Adipose tissue (tissue), 3 donors: ENCODE data around the gene ATP11A. TPM values are rescaled to one million over a fixed set of nuclear protein-coding genes. Genes with fewer than 3 reads are reported as not detected.

ENCODE experiments used
- H3K27ac ChIP-seq: one replicate; pipeline ENCODE4 v1.5.1; 2013; ENCODE audit warnings: low read depth, low read length
- WGBS, 3 donors: extraction: QIAGEN DNeasy Blood & Tissue Kit; methylation state at CpG; one replicate each; pipeline ENCODE4 v1.1.7; 2013; 5-methylcytosine and 5-hydroxymethylcytosine counted together
- polyA plus RNA-seq, 3 donors: library from polyadenylated mRNA; stranded (reverse); fragments of 200-250 nt; gene quantifications; one replicate each; pipeline ENCODE4 v1.2.3, GENCODE V29; 2013
- donor health status: healthy with polysubstance abuse.
- donor health status: Bipolar disorder and iron deficiency.
- donor health status: healthy.

Gene ATP11A
- polyA plus RNA-seq, 3 donors, result 8.1 to 12.0 (median 9.9) TPM

DNA sequence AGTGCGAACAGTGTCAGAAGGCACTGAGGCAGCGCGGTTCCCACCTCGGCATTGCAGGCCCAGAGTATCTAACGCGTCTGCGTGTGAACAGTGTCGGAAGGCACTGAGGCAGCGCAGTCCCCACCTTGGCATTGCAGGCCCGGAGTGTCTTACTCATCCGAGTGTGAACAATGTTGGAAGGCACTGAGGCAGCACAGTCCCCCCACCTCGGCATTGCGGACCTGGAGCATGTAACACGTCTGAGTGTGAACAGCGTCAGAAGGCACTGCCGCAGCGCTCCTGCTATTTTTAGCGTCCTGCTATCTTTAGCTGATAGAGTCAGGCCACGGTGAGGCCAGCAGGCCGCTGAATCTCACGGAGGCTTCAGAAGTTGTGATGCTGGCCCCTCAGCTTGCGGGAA is 39.6 kb downstream of the ATP11A start:
- no peak overlapping the region for H3K27ac ChIP-seq
- 74 to 94% (median 90%) methylated on average over 22 of the region's 22 CpGs for WGBS, 3 donors

- WGBS, 3 donors, result 91 to 95% (median 91%) methylated on average over 21 of the region's 21 CpGs
- no peak overlapping the region for H3K27ac ChIP-seq
Observed at GRCh38 chr13:112730157-112730671, 40.4 kb downstream of the ATP11A start.

- WGBS, 3 donors, result 94 to 96% (median 94%) methylated on average over 20 of the region's 20 CpGs
- H3K27ac ChIP-seq, result no peak overlapping the region
Observed at GRCh38 chr13:112731667-112732616, 42.1 kb downstream of the ATP11A start.

GRCh38 chr13:112732679-112733078 is 42.8 kb downstream of the ATP11A start:
- H3K27ac ChIP-seq, result no peak overlapping the region
- 86 to 95% (median 92%) methylated on average over 10 of the region's 10 CpGs for WGBS, 3 donors

DNA sequence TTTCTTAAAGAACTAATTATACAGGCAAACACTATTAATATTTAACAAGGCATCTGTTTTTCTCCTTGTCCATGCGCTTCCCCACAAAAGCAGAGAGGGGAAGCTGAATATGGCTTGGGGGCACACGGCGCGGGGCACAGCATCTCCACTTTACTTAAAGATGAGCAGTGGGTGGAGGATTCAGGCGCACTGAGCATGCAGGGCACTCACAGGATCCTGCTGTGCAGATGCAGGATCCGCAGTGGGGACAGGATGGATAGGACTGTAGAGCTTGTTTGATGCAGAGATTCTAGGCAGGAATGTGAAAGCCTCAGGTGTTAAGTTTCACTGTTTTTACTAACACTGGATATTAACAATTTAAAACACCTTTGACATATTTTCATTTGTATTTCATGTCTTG is 43.3 kb downstream of the ATP11A start:
- 87 to 95% (median 94%) methylated on average over 6 of the region's 6 CpGs for WGBS, 3 donors
- H3K27ac ChIP-seq, result no peak overlapping the region

- no peak overlapping the region for H3K27ac ChIP-seq
- 49 to 76% (median 70%) methylated on average over 7 of the region's 7 CpGs for WGBS, 3 donors
Observed at GRCh38 chr13:112733661-112734379, 44.0 kb downstream of the ATP11A start.

DNA sequence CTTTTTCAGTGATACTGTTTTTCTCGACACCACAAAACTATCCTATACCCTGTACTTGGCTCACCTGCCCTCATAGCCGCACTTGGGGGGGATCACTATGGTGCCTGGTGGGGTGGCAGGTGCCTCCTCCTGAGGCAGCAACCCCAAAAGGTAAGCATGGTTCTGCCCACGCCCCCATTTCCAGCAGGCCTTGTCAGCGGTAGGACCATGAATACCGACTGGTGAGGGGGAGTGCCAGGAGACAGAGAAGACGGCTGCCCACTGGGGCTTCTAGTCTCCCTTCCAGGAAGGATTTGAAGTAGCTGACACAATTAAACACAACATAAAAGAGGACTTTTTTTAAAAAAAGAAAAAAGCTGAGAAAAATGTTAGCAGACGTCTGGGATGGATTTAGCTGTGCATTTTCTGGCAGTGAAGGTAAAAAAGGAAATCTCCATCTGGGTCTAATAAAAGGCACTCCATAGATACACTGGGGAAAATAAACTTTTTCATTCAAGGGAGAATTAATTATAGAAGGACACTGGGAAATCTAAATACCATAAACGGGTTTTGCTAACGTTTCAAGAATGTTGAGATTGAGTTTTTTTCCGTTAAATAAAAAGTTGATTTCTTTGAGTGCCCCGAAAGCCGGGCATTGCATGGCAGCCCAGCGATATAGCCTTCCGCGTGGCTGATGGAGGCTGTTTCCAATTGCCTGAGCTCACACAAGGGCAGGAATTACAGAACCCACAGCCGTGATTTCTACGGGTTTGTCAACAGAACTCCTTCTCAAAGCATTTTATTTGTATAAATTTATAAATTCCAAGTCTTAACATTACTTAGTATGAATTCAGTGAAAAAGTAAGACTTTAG is 45.1 kb downstream of the ATP11A start:
- WGBS, 3 donors, result 71 to 87% (median 84%) methylated on average over 17 of the region's 17 CpGs
- H3K27ac ChIP-seq, result no peak overlapping the region

GRCh38 chr13:112735791-112736190 is 46.0 kb downstream of the ATP11A start:
- H3K27ac ChIP-seq, result no peak overlapping the region
- WGBS, 3 donors, result 94 to 97% (median 95%) methylated on average over 17 of the region's 17 CpGs

- WGBS, 3 donors, result 91% methylated on average over 9 of the region's 9 CpGs
- H3K27ac ChIP-seq, result no peak overlapping the region
Observed at GRCh38 chr13:112737294-112737693, 47.5 kb downstream of the ATP11A start.

- H3K27ac ChIP-seq, result no peak overlapping the region
- 87 to 91% (median 90%) methylated on average over 7 of the region's 7 CpGs for WGBS, 3 donors
Observed at GRCh38 chr13:112738606-112739005, 48.8 kb downstream of the ATP11A start.

GRCh38 chr13:112740502-112741131 is 50.8 kb downstream of the ATP11A start:
- H3K27ac ChIP-seq, result no peak overlapping the region
- 37 to 77% (median 50%) methylated on average over 19 of the region's 19 CpGs for WGBS, 3 donors

- WGBS, 3 donors, result 82 to 89% (median 87%) methylated on average over 15 of the region's 15 CpGs
- H3K27ac ChIP-seq, result peak overlapping the region; percentile 28
Observed at GRCh38 chr13:112741185-112741755, 51.4 kb downstream of the ATP11A start.

DNA sequence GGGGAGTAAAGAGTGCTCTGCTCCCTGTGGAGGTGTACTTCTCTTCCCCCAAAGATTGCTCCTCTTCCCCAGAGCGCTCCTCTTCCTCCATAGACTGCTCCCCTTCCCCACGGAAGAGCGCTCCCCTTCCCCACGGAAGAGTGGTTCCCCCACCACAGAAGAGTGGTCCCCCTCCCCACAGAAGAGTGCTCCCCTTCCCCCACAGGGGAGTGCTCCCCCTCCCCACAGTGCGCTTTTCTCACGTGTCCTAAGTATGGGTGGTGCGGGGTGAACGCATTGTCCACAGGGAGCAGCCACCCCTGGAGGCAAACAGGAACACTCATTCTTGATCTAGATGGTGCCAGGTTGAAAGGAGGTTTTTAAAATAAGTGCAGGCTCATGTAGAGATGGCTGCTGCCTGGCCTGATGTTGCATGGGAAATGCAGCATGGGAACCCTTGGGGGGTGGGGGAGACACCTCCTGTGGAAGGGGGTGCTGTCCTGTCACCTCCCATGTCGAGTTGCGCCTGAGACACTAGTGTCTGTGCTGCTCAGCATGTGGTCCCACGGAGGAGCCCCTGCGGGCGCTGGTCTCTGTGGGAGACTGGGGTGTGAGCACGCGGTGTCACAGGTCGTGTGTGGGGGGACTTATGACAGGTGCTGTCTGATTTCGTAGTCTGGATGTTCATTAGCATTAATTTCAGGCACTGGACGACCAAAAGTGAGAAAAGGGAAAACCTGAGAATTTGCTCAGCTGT is 52.2 kb downstream of the ATP11A start:
- no peak overlapping the region for H3K27ac ChIP-seq
- WGBS, 3 donors, result 85 to 94% (median 94%) methylated on average over 18 of the region's 18 CpGs

DNA sequence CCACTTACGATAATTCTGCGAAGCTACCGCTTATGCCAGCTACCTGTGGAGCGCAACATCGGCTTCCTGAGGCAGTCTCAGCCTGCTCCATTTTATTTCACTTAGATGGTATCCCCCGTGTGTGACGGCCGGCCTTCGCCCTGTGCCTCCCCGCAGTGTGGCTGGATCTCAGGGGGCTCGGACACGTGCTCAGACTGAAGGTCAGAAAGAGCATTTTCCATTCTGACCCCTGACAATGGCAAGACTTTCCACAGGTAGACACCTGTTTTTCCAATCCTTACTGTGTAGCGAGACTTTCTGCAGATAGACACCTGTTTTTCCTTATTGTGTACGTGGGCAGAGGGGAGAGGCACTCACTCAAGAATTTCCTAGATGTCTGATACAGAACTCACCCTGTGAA is 52.7 kb downstream of the ATP11A start:
- no peak overlapping the region for H3K27ac ChIP-seq
- WGBS, 3 donors, result 62 to 97% (median 96%) methylated on average over 14 of the region's 14 CpGs

- 88 to 90% (median 90%) methylated on average over 12 of the region's 12 CpGs for WGBS, 3 donors
- H3K27ac ChIP-seq, result no peak overlapping the region
Observed at GRCh38 chr13:112743451-112744167, 53.8 kb downstream of the ATP11A start.
